ENCODE data around the gene THTPA.

GRCh38 chr14:23532658-23533057 is 23.4 kb upstream of the THTPA start:
- TF ChIP-seq POLR2A (IDR thresholded peaks at IDR 0.05) (no peak), CTCF (IDR thresholded peaks at IDR 0.05) (no peak)

All from uterus (tissue), 2 donors.